Sciatic nerve (tissue), 2 donors: Measurements from ENCODE around the gene GNG2. TPM values are rescaled to one million over a fixed set of nuclear protein-coding genes. Genes with fewer than 3 reads are reported as not detected.
A peak's percentile ranks its signal among the peaks of the same experiment; 100 is the strongest.
"Not testable (repeated sequence)": the region's sequence is repeated elsewhere in the genome, so short reads cannot be mapped to it uniquely, and the experiment has no call there.

Experiments used
- ATAC-seq: fragments of 200-7000 bp; cut with Tn5 transposase; one replicate; pipeline ENCODE4 v1.9.1; 2020; ENCODE audit warnings: mild to moderate bottlenecking, moderate library complexity
- DNase-seq: peaks from one replicate; pipeline ENCODE4 v3.0.0-alpha.2; 2020; ENCODE audit warnings: low spot score
- intact Hi-C: fragments of 100-400 bp; cut with DNase I; formaldehyde crosslinking; loops from one replicate; pipeline ENCODE4 v1.14.2; 2022
- total RNA-seq: library from RNA; stranded (reverse); fragmentation: NEBNext Ultra II Directional; extraction: Animal tissue kit (Norgen Biotek cat#: 25700); gene quantifications from one replicate; pipeline ENCODE4 v1.2.1, GENCODE V29; 2021
- donor health status: DM: no; HTN: no; CAD: no.
- donor health status: DM: no; HTN: no; CAD: no.

GNG2 gene
- total RNA-seq, 1 donor from 2014 or later: 180 TPM

GRCh38 chr14:51880835-51881580 is 20.6 kb downstream of the GNG2 start:
- intact Hi-C loops: no loop called here
- DNase-seq (no peak), ATAC-seq (no peak)

DNA sequence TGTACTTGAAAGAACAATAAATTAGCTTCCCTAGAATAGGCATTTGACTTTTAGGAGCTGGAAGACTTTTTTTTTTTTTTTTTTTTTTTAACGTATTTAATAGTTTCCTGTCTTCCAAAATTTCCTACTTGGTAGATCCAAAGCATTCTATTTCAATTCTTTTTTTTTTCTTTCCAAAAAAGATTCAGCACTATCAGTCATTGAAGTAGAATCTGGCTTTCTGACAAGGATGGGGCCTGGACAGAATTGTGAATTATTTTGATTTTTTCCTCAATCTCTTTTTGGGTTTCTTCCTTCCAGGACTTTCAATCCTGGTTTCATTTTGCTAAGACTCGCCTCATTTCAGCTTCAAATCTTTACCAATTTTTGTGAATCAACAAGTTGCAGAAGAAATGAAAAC is 21.2 kb downstream of the GNG2 start:
- intact Hi-C loops: no loop called here
- ATAC-seq (no peak), DNase-seq (no peak)

- intact Hi-C loops: no loop called here
- DNase-seq: no peak
- no peak for ATAC-seq
Measured at GRCh38 chr14:51883232-51883631, 22.8 kb downstream of the GNG2 start.

- peak; percentile 90 for ATAC-seq
- intact Hi-C loops: no loop called here
- DNase-seq: no peak
Measured at GRCh38 chr14:51884086-51884927, 23.9 kb downstream of the GNG2 start.

GRCh38 chr14:51889851-51890250 is 29.4 kb downstream of the GNG2 start:
- intact Hi-C loops: no loop called here
- DNase-seq: no peak

DNA sequence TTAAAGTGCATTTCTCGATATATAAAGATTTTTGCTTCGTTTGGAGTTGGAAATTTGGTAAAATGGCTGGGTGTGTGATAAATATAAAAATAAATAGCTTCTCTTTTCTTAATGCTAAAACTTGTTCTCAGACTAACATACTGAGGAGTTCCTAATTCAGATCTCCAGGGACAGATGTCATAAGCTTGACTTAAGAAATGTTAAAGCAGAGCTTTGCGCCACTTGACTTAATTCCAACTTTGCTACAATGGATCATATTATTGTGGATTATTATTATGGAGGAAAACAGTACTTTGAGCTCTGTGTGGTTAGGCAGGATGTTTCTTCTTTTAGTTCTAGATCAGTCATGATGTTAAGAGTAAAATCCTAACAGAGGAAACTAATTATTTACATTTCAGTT is 33.8 kb downstream of the GNG2 start:
- intact Hi-C loops: no loop called here
- ATAC-seq (no peak), DNase-seq (no peak)

More at GRCh38 chr14:51889851-51890250, 29.4 kb downstream of the GNG2 start:
- ATAC-seq: no peak

DNA sequence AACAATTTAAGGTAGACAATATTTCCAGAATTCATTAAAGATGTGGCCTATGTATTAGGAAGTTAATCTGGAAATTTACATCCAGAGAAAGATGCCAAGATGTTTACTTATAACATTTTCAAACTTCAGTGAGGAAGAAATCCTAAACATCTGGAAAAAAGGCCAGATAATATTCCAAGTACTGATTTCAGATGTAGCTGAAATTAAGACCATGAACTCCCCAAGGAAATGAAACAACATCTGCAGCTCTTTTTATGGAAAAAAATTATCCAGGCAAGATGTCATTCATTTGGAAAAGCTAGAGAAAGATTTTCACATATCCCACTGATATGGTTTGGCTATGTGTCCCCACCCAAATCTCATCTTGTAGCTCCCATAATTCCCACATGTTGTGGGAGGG is 35.0 kb downstream of the GNG2 start:
- no peak for ATAC-seq
- DNase-seq: no peak
- intact Hi-C loops: no loop called here

DNA sequence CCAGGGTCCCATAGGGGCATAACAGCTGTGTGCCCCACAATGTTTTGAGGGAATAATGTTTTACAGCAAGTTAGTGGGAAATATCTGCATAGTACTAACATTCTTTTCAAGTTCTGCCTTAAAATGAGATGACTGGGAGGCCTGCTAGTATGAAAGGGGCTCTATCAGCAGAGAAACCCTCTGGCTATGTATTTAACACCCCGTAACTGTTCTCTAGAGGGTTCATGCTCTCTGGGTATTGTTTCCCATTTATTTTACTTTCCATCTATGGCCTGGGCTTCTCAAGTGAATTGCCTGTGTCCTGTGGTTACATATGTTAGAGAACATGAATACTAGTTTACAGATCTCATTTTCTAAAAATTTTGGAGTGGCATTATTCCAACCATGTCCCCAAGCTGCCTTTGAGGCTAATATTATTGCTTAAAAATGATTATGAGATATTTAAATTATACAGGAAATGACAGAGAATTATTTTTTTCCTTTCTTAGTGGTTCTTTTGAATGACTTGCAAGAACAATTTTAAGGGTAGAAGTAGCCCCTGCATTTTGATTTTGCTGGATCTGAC is 37.5 kb downstream of the GNG2 start:
- no peak for ATAC-seq
- intact Hi-C loops: no loop called here
- no peak for DNase-seq

GRCh38 chr14:51901475-51902024 is 41.1 kb downstream of the GNG2 start:
- DNase-seq (no peak), ATAC-seq (no peak)
- intact Hi-C loops: no loop called here

DNA sequence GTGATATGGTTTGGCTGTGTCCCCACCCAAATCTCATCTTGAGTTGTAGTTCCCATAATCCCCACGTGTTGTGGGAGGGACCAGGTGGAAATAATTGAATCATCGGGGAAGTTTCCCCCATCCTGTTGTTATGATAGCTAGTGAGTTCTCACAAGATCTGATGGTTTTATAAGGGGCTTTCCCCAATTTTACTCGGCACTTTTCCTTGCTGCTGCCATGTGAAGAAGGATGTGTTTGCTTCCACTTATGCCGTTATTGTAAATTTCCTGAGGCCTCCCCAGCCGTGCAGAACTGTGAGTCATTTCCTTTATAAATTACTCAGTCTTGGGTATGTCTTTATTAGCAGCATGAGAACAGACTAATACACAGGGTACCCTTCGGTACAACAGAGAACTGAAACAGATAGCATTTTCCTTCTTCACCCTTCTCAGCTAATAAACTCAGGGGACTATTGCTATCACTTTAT is 45.3 kb downstream of the GNG2 start:
- ATAC-seq: peak; percentile 50
- DNase-seq, intact Hi-C loops: not testable (repeated sequence)

GRCh38 chr14:51908086-51908485 is 47.7 kb downstream of the GNG2 start:
- intact Hi-C loops: no loop called here
- DNase-seq (no peak), ATAC-seq (no peak)

DNA sequence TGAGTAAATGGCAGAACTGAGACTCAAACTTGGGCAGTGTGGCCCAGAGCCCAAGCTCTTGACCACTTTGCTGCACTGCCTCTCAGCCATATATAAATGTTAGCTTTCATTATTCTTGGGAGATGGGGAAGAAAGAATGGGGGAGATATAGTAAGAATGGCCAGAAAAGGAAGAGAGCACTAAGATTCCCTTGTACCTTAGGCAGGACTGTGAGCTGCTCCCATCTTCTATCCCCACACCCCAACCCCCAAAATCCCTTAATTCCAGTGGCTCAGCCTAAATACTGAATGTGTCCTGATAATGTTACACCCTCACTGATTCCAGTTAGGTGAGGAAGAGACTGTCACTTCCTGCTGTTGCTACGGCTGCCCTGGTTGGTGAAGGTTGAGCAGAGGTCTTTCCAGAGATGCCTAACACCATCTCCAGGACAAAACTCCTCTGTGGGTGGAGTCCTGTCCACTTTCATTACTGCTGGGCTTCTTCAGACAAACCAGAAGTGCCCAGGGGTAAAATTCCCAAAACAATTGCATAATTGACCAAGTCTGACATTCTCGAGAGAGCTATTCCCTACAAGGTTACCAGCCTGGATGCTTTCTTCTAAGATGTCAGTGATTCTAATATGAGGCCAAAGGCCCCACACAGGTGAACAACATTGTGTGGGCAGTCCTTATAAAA is 51.8 kb downstream of the GNG2 start:
- intact Hi-C loops: no loop called here
- ATAC-seq: no peak
- DNase-seq: no peak

- intact Hi-C loops: no loop called here
- no peak for DNase-seq
- ATAC-seq: no peak
Measured at GRCh38 chr14:51914310-51914709, 53.9 kb downstream of the GNG2 start.

GRCh38 chr14:51917193-51917592 is 56.8 kb downstream of the GNG2 start:
- intact Hi-C loops: no loop called here
- DNase-seq: no peak
- ATAC-seq: peak; percentile 84

DNA sequence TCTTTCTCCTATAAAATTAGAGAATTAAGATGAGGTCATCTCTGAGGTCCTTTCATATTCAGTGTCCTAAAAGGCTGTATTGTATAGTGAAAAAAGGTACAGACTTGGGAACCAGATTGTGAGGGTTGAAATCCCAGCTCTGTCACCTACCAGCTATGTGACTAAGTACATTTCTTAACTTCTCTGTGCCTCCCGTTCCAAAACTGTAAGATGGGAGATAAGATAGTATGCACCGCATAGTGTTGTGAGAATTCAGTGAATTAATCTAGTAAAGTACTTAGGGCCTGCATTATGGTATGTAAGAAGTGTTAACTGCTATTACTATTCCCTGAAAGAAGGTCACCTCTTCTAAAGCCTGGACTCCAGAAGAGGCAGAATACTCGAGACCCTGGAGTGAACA is 60.6 kb downstream of the GNG2 start:
- ATAC-seq (no peak), DNase-seq (no peak)
- intact Hi-C loops: no loop called here

GRCh38 chr14:51922624-51923023 is 62.2 kb downstream of the GNG2 start:
- intact Hi-C loops: no loop called here
- DNase-seq: peak; percentile 74
- ATAC-seq: peak; percentile 94

GRCh38 chr14:51924600-51924999 is 64.2 kb downstream of the GNG2 start:
- ATAC-seq: no peak
- intact Hi-C loops: no loop called here
- DNase-seq: no peak

DNA sequence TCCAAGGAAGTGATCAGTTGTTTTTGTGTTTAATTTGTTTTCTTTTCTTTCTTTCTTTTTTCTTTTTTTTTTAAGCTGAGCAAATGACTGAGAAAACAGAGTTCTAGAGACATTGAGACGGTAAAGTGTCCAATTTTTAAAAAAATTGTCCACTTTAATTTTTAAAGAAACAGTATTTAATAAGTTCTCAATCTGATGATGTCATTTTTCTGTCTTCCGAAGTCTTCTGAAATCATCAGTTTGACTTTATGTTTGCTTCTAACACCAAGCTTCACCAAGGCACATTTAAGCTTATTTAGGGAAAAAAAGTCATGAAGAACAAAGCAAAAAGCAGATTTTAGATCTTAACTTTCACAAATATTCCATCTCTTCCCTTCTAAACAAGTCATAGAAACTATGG is 65.6 kb downstream of the GNG2 start:
- ATAC-seq: no peak
- intact Hi-C loops: no loop called here
- no peak for DNase-seq

DNA sequence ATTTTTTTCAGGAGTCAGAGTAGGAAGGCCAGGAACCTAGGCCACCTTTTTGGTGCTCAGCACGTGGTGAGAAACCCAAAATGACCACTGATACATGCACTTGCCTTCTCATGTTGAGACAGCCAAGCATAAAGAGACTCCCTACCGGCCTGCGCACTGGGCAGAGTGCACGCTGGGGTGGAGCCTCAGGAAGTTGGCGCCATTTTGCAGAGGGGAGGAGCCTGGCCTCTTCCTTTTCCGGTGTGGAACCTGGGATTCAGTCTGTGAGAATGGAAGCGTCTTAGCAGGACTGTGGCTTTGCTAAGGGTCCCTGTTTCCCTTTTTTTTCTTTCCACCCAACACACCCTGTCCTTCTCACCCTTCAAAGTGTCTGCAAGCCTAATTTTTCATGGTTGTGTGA is 66.0 kb downstream of the GNG2 start:
- intact Hi-C loops: no loop called here
- no peak for DNase-seq
- ATAC-seq: no peak
